ENCODE data around the gene MRRF. TPM values are rescaled to one million over a fixed set of nuclear protein-coding genes. Genes with fewer than 3 reads are reported as not detected.

Gene MRRF
- total and polyA plus RNA-seq, 2 donors (not counting 3 experiments of a cell fraction or from before 2014, with no cell fraction given) = 27.2 to 36.4 TPM

DNA sequence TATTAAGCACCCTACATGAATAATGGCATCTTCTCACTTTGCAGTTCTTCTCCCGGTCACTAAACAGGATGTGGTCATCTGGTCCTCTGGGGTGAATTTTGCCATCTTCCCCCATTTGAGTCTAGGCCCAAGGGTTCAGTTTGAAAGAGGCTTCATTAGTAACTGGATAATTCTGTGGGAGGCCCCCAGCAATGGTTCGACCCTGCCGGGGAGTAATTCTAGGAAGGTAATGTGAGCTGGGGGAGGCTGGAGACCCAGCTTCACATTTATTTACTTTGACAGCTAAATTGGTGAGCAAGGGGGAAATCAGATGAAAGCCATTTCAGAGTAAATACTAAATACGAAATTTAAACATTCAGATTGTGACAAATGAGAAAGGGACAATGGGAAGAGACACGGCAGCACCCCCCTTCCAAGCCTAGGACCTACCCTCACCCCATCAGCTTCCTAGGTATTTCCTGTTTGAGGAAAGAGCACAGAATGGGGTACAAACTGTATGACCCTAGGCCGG is 31.8 kb upstream of the MRRF start:
- no peak for FAIRE-seq
- ChIA-PET CTCF (interaction anchor here (0.6 kb wide), 1 partner anchor 68 kb away, joined by 6 read pairs; no protein-coding TSS in a partner anchor), POLR2A (no interaction called here)
- TF ChIP-seq MYC (IDR thresholded peaks at IDR 0.05; ENCODE audit: low read depth, low read length) (no peak), POLR2AphosphoS5 (IDR thresholded peaks at IDR 0.05; ENCODE audit: insufficient read depth, low read depth, low read length) (no peak), GATA2 (IDR thresholded peaks at IDR 0.05; ENCODE audit: insufficient read depth, insufficient read length, low read depth, low read length) (no peak), EZH2 (IDR thresholded peaks at IDR 0.05; ENCODE audit: borderline replicate concordance, low read depth, low read length, severe bottlenecking) (no peak), FOS (IDR thresholded peaks at IDR 0.05; ENCODE audit: borderline replicate concordance, insufficient read depth, low read length) (no peak), POLR2A (IDR thresholded peaks at IDR 0.05; ENCODE audit: low read depth, low read length) (no peak), JUN (IDR thresholded peaks at IDR 0.05; ENCODE audit: borderline replicate concordance, insufficient read depth, insufficient read length, low read depth) (no peak)
- TF ChIP-seq, protein P1, sequence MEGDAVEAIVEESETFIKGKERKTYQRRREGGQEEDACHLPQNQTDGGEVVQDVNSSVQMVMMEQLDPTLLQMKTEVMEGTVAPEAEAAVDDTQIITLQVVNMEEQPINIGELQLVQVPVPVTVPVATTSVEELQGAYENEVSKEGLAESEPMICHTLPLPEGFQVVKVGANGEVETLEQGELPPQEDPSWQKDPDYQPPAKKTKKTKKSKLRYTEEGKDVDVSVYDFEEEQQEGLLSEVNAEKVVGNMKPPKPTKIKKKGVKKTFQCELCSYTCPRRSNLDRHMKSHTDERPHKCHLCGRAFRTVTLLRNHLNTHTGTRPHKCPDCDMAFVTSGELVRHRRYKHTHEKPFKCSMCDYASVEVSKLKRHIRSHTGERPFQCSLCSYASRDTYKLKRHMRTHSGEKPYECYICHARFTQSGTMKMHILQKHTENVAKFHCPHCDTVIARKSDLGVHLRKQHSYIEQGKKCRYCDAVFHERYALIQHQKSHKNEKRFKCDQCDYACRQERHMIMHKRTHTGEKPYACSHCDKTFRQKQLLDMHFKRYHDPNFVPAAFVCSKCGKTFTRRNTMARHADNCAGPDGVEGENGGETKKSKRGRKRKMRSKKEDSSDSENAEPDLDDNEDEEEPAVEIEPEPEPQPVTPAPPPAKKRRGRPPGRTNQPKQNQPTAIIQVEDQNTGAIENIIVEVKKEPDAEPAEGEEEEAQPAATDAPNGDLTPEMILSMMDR (IDR thresholded peaks at IDR 0.05; ENCODE audit: extremely low read depth in 1 of 2, insufficient read depth in 1 of 2, low read depth in 1 of 2, low read length in 2 of 2) = no peak
- TF ChIP-seq, protein P2, sequence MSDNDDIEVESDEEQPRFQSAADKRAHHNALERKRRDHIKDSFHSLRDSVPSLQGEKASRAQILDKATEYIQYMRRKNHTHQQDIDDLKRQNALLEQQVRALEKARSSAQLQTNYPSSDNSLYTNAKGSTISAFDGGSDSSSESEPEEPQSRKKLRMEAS (IDR thresholded peaks at IDR 0.05; ENCODE audit: insufficient read depth, insufficient read length) = no peak
- no peak for DNase-seq (ENCODE audit: low read depth, low spot score)
- Histone ChIP-seq H4K20me1 (replicated peaks; ENCODE audit: control insufficient read depth, extremely low read depth, insufficient read depth, low read length) (no peaks in the 10 kb centered on the region), H3K4me1 (ENCODE audit: control insufficient read depth, extremely low read depth, insufficient read depth, low read length) (peaks cover 4% of the 10 kb centered on the region), H2AFZ (ENCODE audit: low read depth, low read length) (no peak overlapping the region), H3K9me1 (replicated peaks; ENCODE audit: control insufficient read depth, extremely low read depth, insufficient read depth, low read length) (no peaks in the 10 kb centered on the region), H3K27ac (ENCODE audit: insufficient read depth, low read depth, low read length) (no peak overlapping the region), H3K4me2 (ENCODE audit: insufficient read depth, low read length) (no peak overlapping the region), H3K27me3 (ENCODE audit: control insufficient read depth in 2 of 2, insufficient read depth in 2 of 2, low read length in 2 of 2) (peaks cover 24 to 33% of the 10 kb centered on the region in 2 experiments), H3K4me3 (replicated peaks in 1 of 3; ENCODE audit: insufficient read depth in 1 of 3, low read depth in 1 of 3, low read length in 3 of 3) (no peak overlapping the region), H3K79me2 (ENCODE audit: control insufficient read depth, insufficient read depth, low read length) (no peaks in the 10 kb centered on the region), H3K36me3 (ENCODE audit: control insufficient read depth in 2 of 2, extremely low read depth in 1 of 2, insufficient read depth in 2 of 2, low read length in 2 of 2) (no peaks in the 10 kb centered on the region), H3K9ac (replicated peaks; ENCODE audit: extremely low read depth, insufficient read depth, low read length) (no peak overlapping the region), H3K9me3 (replicated peaks; ENCODE audit: control insufficient read depth, insufficient read depth, low read length) (no peaks in the 10 kb centered on the region)
- BruUV-seq (replicated peaks) = no TSS peak
- intact Hi-C loops (cut with micrococcal nuclease) (no loop called here), dilution Hi-C loops (cut with MboI; ENCODE audit: extremely low pct_ligation_motif_present, low sequenced_read_pairs) (no loop called here)

Measured in endothelial cell of umbilical vein (primary cell).